Astrocyte (in vitro differentiated cells and primary cell): ENCODE data around the gene TBC1D2B. TPM values are rescaled to one million over a fixed set of nuclear protein-coding genes. Genes with fewer than 3 reads are reported as not detected.

Source experiments
- DNase-seq: peaks from one replicate; pipeline ENCODE4 v3.0.0-alpha.2; 2010; ENCODE audit warnings: low read depth
- FAIRE-seq: peaks from 2 replicates; lab custom pipeline; 2011; peaks lifted over from hg19 to GRCh38; lab: Jason Lieb, UNC
- H2AFZ ChIP-seq: 2 replicates; pipeline ENCODE4 v1.6.0; 2012; ENCODE audit warnings: low read depth, low read length, inconsistent platforms
- H3K27ac ChIP-seq: 2 replicates; pipeline ENCODE4 v1.5.1; 2011; ENCODE audit warnings: low read depth, low read length, inconsistent platforms
- H3K27me3 ChIP-seq: 2 replicates; pipeline ENCODE4 v1.6.0; 2011; ENCODE audit warnings: low read length, inconsistent platforms; ENCODE audit not compliant: insufficient read depth
- H3K36me3 ChIP-seq: 2 replicates; pipeline ENCODE4 v1.5.1; 2011; ENCODE audit warnings: low read length, inconsistent platforms; ENCODE audit not compliant: insufficient read depth
- H3K4me1 ChIP-seq: 2 replicates; pipeline ENCODE4 v1.5.1; 2011; ENCODE audit warnings: low read length, inconsistent platforms; ENCODE audit not compliant: insufficient read depth
- H3K4me2 ChIP-seq: 2 replicates; pipeline ENCODE4 v1.6.0; 2012; ENCODE audit warnings: low read length, inconsistent platforms
- H3K4me3 ChIP-seq: 2 replicates; pipeline ENCODE4 v1.5.1; 2011; ENCODE audit warnings: low read depth, mild to moderate bottlenecking, low read length, inconsistent platforms; ENCODE audit not compliant: insufficient read depth
- H3K79me2 ChIP-seq: 2 replicates; pipeline ENCODE4 v1.6.0; 2012; ENCODE audit warnings: mild to moderate bottlenecking, low read length, inconsistent platforms; ENCODE audit not compliant: insufficient read depth
- H3K9ac ChIP-seq: 2 replicates; pipeline ENCODE4 v1.6.0; 2012; ENCODE audit warnings: mild to moderate bottlenecking, low read length, inconsistent platforms
- H3K9me3 ChIP-seq: 2 replicates; pipeline ENCODE4 v1.5.1; 2012; ENCODE audit warnings: low read depth, mild to moderate bottlenecking, low read length, inconsistent platforms; ENCODE audit not compliant: insufficient read depth
- H4K20me1 ChIP-seq: 2 replicates; pipeline ENCODE4 v1.6.0; 2012; ENCODE audit warnings: low read length, inconsistent platforms; ENCODE audit not compliant: insufficient read depth
- H3K27ac Mint-ChIP-seq: one replicate; pipeline ENCODE4 v1.8.0; 2021; ENCODE audit warnings: mild to moderate bottlenecking, mixed read lengths; ENCODE audit not compliant: unreplicated experiment
- H3K27me3 Mint-ChIP-seq: one replicate; pipeline ENCODE4 v1.8.0; 2021; ENCODE audit warnings: low read depth, mixed read lengths; ENCODE audit not compliant: unreplicated experiment
- H3K36me3 Mint-ChIP-seq: one replicate; pipeline ENCODE4 v1.8.0; 2021; ENCODE audit warnings: low read depth, mixed read lengths; ENCODE audit not compliant: unreplicated experiment
- H3K4me1 Mint-ChIP-seq: one replicate; pipeline ENCODE4 v1.8.0; 2021; ENCODE audit warnings: low read depth, mixed read lengths; ENCODE audit not compliant: unreplicated experiment
- H3K4me3 Mint-ChIP-seq: one replicate; pipeline ENCODE4 v1.8.0; 2021; ENCODE audit warnings: mild to moderate bottlenecking, moderate library complexity, mixed read lengths; ENCODE audit not compliant: unreplicated experiment
- H3K9me3 Mint-ChIP-seq: one replicate; pipeline ENCODE4 v1.8.0; 2021; ENCODE audit warnings: mild to moderate bottlenecking, mixed read lengths; ENCODE audit not compliant: unreplicated experiment
- EZH2 ChIP-seq: IDR thresholded peaks from 2 replicates; pipeline ENCODE4 v1.6.1; 2012; ENCODE audit warnings: mild to moderate bottlenecking, low read length, inconsistent platforms; ENCODE audit not compliant: insufficient read depth
- total RNA-seq: library from RNA; stranded (reverse); gene quantifications from 2 replicates; pipeline ENCODE4 v1.2.1, GENCODE V29; 2021
- TF ChIP-seq, protein P1 (sequence below): IDR thresholded peaks from 2 replicates; pipeline ENCODE4 v1.5.1; 2011; ENCODE audit warnings: low read depth, mild to moderate bottlenecking, inconsistent platforms, low read length, moderate library complexity; ENCODE audit not compliant: insufficient read depth

The TBC1D2B gene
- total RNA-seq, 1 donor from 2014 or later: 21.3 TPM

DNA sequence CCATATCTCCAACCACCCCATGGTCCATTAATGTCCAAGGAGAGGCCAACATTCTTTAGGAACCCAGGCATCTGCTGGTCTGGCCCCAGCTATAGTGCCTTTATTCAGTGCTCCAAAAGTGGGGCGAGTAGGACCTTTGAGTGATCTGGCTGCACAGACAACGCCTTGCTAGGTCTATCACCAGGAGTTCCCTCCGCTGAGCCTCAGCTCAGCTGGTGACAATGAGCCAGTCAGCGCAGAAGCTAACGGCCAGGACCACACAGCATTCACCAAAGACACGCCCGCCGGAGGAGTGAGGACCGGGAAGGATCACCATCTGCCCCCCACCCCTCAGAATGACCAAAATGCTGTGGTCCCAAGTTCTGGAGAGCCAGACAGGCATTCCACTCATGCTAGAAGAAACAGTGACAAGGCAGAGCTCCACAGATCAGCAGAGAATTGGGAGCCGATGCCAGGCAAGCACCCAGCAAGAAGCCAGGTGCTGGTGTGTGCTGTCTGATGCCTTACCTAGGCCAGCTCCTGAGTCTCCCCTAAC is 19.0 kb downstream of the TBC1D2B start:
- Histone ChIP-seq H3K4me2 (no peak overlapping the region), H3K27me3 (no peaks in the 10 kb centered on the region), H3K36me3 (peaks cover 4% of the 10 kb centered on the region), H2AFZ (no peak overlapping the region), H3K79me2 (peaks cover 92% of the 10 kb centered on the region), H3K4me3 (no peak overlapping the region), H3K27ac (no peak overlapping the region), H4K20me1 (peaks cover 74% of the 10 kb centered on the region), H3K4me1 (peaks cover 27% of the 10 kb centered on the region), H3K9me3 (no peaks in the 10 kb centered on the region), H3K9ac (no peak overlapping the region)
- DNase-seq (no peak), FAIRE-seq (no peak)
- TF ChIP-seq, protein P1, sequence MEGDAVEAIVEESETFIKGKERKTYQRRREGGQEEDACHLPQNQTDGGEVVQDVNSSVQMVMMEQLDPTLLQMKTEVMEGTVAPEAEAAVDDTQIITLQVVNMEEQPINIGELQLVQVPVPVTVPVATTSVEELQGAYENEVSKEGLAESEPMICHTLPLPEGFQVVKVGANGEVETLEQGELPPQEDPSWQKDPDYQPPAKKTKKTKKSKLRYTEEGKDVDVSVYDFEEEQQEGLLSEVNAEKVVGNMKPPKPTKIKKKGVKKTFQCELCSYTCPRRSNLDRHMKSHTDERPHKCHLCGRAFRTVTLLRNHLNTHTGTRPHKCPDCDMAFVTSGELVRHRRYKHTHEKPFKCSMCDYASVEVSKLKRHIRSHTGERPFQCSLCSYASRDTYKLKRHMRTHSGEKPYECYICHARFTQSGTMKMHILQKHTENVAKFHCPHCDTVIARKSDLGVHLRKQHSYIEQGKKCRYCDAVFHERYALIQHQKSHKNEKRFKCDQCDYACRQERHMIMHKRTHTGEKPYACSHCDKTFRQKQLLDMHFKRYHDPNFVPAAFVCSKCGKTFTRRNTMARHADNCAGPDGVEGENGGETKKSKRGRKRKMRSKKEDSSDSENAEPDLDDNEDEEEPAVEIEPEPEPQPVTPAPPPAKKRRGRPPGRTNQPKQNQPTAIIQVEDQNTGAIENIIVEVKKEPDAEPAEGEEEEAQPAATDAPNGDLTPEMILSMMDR: no peak
- TF ChIP-seq EZH2: no peak
- Mint-ChIP-seq H3K4me1 (peaks cover 28% of the 10 kb centered on the region), H3K4me3 (no peak overlapping the region), H3K27ac (no peak overlapping the region), H3K36me3 (peaks cover 4% of the 10 kb centered on the region), H3K27me3 (peaks cover 2% of the 10 kb centered on the region), H3K9me3 (peaks cover 1% of the 10 kb centered on the region)

DNA sequence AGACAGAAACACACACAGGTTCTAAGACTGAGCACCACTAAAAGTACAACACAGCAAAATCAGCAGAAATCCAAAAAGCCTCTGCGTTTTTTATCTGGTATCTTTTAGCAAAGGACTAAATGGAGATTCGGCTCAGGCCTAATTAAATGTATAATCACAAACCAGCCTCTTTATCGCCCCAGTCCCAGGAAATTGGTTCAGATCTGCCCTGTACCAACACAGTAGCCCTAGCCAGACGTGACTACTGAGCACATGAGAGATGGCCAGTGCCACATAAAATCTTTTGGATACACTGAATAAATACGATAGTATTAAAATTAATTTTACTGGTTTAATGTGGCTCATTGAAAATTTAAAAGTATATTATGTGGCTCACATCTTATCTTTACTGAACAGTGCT is 19.7 kb downstream of the TBC1D2B start:
- Histone ChIP-seq H2AFZ (no peak overlapping the region), H3K4me1 (peaks cover 27% of the 10 kb centered on the region), H3K27ac (no peak overlapping the region), H3K9ac (no peak overlapping the region), H4K20me1 (peaks cover 68% of the 10 kb centered on the region), H3K4me3 (no peak overlapping the region), H3K9me3 (no peaks in the 10 kb centered on the region), H3K4me2 (no peak overlapping the region), H3K36me3 (peaks cover 7% of the 10 kb centered on the region), H3K27me3 (no peaks in the 10 kb centered on the region), H3K79me2 (peaks cover 86% of the 10 kb centered on the region)
- FAIRE-seq (no peak), DNase-seq (no peak)
- no peak overlapping the region for H3K27ac Mint-ChIP-seq
- H3K9me3 Mint-ChIP-seq: peaks cover 1% of the 10 kb centered on the region
- no peak overlapping the region for H3K4me3 Mint-ChIP-seq
- no peak for TF ChIP-seq EZH2
- TF ChIP-seq, protein P1: no peak
- peaks cover 4% of the 10 kb centered on the region for H3K36me3 Mint-ChIP-seq
- H3K27me3 Mint-ChIP-seq: no peaks in the 10 kb centered on the region
- peaks cover 28% of the 10 kb centered on the region for H3K4me1 Mint-ChIP-seq

DNA sequence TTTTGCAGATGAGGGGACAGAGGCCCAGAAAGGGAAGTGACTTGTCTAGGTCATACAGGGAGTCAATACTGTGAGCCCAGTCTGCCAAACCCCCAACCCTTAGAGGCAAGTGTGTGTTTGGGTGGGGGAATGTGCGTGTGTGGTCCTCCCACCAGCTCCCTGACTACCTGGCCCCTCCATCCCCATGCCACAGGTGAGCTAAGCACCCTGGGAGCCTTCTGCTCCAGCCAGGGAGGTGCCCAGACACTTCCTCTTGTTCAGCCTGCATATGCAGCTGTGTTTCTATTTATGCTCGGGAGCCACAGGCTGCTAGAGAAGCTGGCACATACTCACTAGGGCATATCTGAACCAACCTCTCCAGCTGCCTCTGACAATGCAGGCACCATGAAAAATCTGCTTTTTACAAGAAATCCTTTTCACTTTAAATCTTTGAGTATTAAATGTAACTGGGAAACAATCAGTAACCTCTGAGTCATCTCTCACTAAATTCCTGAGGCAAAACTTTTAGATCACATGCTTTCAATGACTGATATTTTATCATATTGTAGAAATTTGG is 20.7 kb downstream of the TBC1D2B start:
- H3K4me2 ChIP-seq: peak overlapping the region; percentile 60

More for the DNA sequence above, 20.7 kb downstream of the TBC1D2B start:
- no peak overlapping the region for H3K27ac Mint-ChIP-seq
- no peak overlapping the region for H3K4me3 Mint-ChIP-seq
- Histone ChIP-seq H3K79me2 (peaks cover 80% of the 10 kb centered on the region), H3K4me3 (no peak overlapping the region), H2AFZ (no peak overlapping the region), H3K4me1 (peaks cover 31% of the 10 kb centered on the region), H3K36me3 (peaks cover 7% of the 10 kb centered on the region), H4K20me1 (peaks cover 70% of the 10 kb centered on the region), H3K9ac (peak overlapping the region; percentile 4), H3K27ac (peak overlapping the region; percentile 57), H3K9me3 (no peaks in the 10 kb centered on the region), H3K27me3 (no peaks in the 10 kb centered on the region)
- no peaks in the 10 kb centered on the region for H3K27me3 Mint-ChIP-seq
- no peak for FAIRE-seq
- DNase-seq: peak; percentile 46
- peaks cover 4% of the 10 kb centered on the region for H3K36me3 Mint-ChIP-seq
- TF ChIP-seq EZH2: no peak
- TF ChIP-seq, protein P1: no peak
- peaks cover 1% of the 10 kb centered on the region for H3K9me3 Mint-ChIP-seq
- peaks cover 24% of the 10 kb centered on the region for H3K4me1 Mint-ChIP-seq
